MCF 10A (cell line): Measurements from ENCODE around the gene NUP153. TPM values are rescaled to one million over a fixed set of nuclear protein-coding genes. Genes with fewer than 3 reads are reported as not detected.

ENCODE experiments used
- BruUV-seq: library from RNA; stranded (reverse); fragments of 400-500 nt; replicated peaks from 2 replicates; lab custom pipeline; 2021; lab: Mats Ljungman, UMichigan
- CTCF ChIA-PET: fragments of 300-600 bp; sonication (Branson Sonifier 250); formaldehyde crosslinking; extraction: SDS; loops from one replicate; lab custom pipeline; 2021; ENCODE audit warnings: antibody characterized with exemption, inconsistent platforms; lab: Yijun Ruan, JAX
- POLR2A ChIA-PET: fragments of 300-600, 350-650 bp; sonication (Branson Sonifier 250); formaldehyde crosslinking; extraction: SDS; loops from one replicate; lab custom pipeline; 2020; ENCODE audit warnings: antibody characterized with exemption, inconsistent platforms; lab: Yijun Ruan, JAX
- DNase-seq: peaks from one replicate; pipeline ENCODE4 v3.0.0-alpha.2; 2018; ENCODE audit not compliant: unreplicated experiment
- H3K27ac Mint-ChIP-seq: one replicate; pipeline ENCODE4 v1.8.0; 2022; ENCODE audit warnings: mild to moderate bottlenecking, low read depth, mixed read lengths; ENCODE audit not compliant: unreplicated experiment
- H3K27me3 Mint-ChIP-seq: one replicate; pipeline ENCODE4 v1.8.0; 2022; ENCODE audit warnings: mixed read lengths; ENCODE audit not compliant: insufficient read depth, unreplicated experiment
- H3K36me3 Mint-ChIP-seq: one replicate; pipeline ENCODE4 v1.8.0; 2022; ENCODE audit warnings: mild to moderate bottlenecking, moderate library complexity, mixed read lengths; ENCODE audit not compliant: insufficient read depth, unreplicated experiment
- H3K4me1 Mint-ChIP-seq: one replicate; pipeline ENCODE4 v1.8.0; 2022; ENCODE audit warnings: mixed read lengths; ENCODE audit not compliant: insufficient read depth, unreplicated experiment
- H3K4me3 Mint-ChIP-seq: one replicate; pipeline ENCODE4 v1.8.0; 2022; ENCODE audit warnings: mild to moderate bottlenecking, moderate library complexity, mixed read lengths; ENCODE audit not compliant: unreplicated experiment
- H3K9me3 Mint-ChIP-seq: one replicate; pipeline ENCODE4 v1.8.0; 2022; ENCODE audit warnings: mixed read lengths; ENCODE audit not compliant: unreplicated experiment
- CTCF ChIP-seq: fragments of 200-600 bp; IDR thresholded peaks from one replicate; pipeline ENCODE4 v1.8.0; 2022; ENCODE audit warnings: antibody characterized with exemption, mild to moderate bottlenecking; ENCODE audit not compliant: unreplicated experiment
- intact Hi-C: fragments of 100-400 bp; cut with micrococcal nuclease; formaldehyde crosslinking; loops from 2 replicates; pipeline ENCODE4 v1.14.1; 2022
- total RNA-seq: library from RNA; stranded (reverse); gene quantifications from 2 replicates; pipeline ENCODE4 v1.2.3, GENCODE V29; 2022

NUP153 gene
- total RNA-seq, 1 experiment from 2014 or later = 36.5 TPM

GRCh38 chr6:17719323-17720041, 12.8 kb upstream of the NUP153 start:
- no TSS peak for BruUV-seq
- H3K27me3 Mint-ChIP-seq = no peaks in the 10 kb centered on the region
- ChIA-PET CTCF (no interaction called here), POLR2A (interaction anchor here (1.5 kb wide), 1 partner anchor 13 kb away, joined by 5 read pairs; the partner anchor contains the start of gene NUP153)
- intact Hi-C loops = no loop called here
- H3K4me3 Mint-ChIP-seq = no peak overlapping the region
- no peaks in the 10 kb centered on the region for H3K36me3 Mint-ChIP-seq
- no peak for TF ChIP-seq CTCF
- no peak for DNase-seq
- no peak overlapping the region for H3K27ac Mint-ChIP-seq
- no peaks in the 10 kb centered on the region for H3K9me3 Mint-ChIP-seq
- H3K4me1 Mint-ChIP-seq = peaks cover 11% of the 10 kb centered on the region

- intact Hi-C loops = no loop called here
- Mint-ChIP-seq H3K27me3 (no peaks in the 10 kb centered on the region), H3K9me3 (no peaks in the 10 kb centered on the region), H3K27ac (peak overlapping the region; percentile 16), H3K36me3 (no peaks in the 10 kb centered on the region), H3K4me3 (no peak overlapping the region), H3K4me1 (peaks cover 11% of the 10 kb centered on the region)
- TF ChIP-seq CTCF = no peak
- no peak for DNase-seq
- no TSS peak for BruUV-seq
- POLR2A ChIA-PET = interaction anchor here (1.4 to 1.5 kb wide), 2 partner anchors 9 to 13 kb away, joined by 5 to 7 read pairs; partner anchors contain the start of gene NUP153
- CTCF ChIA-PET = no interaction called here
These were observed 9.5 kb upstream of the NUP153 start for GRCh38 chr6:17716221-17716620.

GRCh38 chr6:17714879-17715851, 8.4 kb upstream of the NUP153 start:
- Mint-ChIP-seq H3K9me3 (no peaks in the 10 kb centered on the region), H3K27ac (peak overlapping the region; percentile 82), H3K36me3 (no peaks in the 10 kb centered on the region), H3K4me3 (peak overlapping the region; percentile 1), H3K4me1 (peaks cover 17% of the 10 kb centered on the region), H3K27me3 (no peaks in the 10 kb centered on the region)
- intact Hi-C loops = no loop called here
- no peak for TF ChIP-seq CTCF
- POLR2A ChIA-PET = interaction anchor here (0.7 to 1.5 kb wide), 5 partner anchors 8 to 35 kb away, joined by 3 to 8 read pairs (median 5); partner anchors contain the start of gene NUP153
- peak; percentile 86 for DNase-seq
- BruUV-seq = no TSS peak
- CTCF ChIA-PET = interaction anchor here (0.6 to 1.8 kb wide), 3 partner anchors 20 to 89 kb away, joined by 3 to 8 read pairs (median 3); no protein-coding TSS in a partner anchor
